Activated naive CD4-positive, alpha-beta T cell treated with anti-CD3 and anti-CD28 coated beads, Interleukin-2, amount 50 U/mL, for 72 hours (primary cell): Measurements from ENCODE around the gene CAPS. TPM values are rescaled to one million over a fixed set of nuclear protein-coding genes. Genes with fewer than 3 reads are reported as not detected.
A peak's percentile ranks its signal among the peaks of the same experiment; 100 is the strongest.
"Not testable (repeated sequence)": the region's sequence is repeated elsewhere in the genome, so short reads cannot be mapped to it uniquely, and the experiment has no call there.

Experiments
- ATAC-seq, 2 donors: fragments of 150-1000 bp; cut with Tn5 transposase; 2 replicates each; pipeline ENCODE4 v1.10.0; 2021; ENCODE audit warnings: mild to moderate bottlenecking in 2 of 2, moderate library complexity in 2 of 2
- DNase-seq, 2 donors: peaks; one replicate each; pipeline ENCODE4 v3.0.0; 2021 to 2022; ENCODE audit warnings: low spot score in 2 of 2
- H3K27ac Mint-ChIP-seq, 2 donors: one replicate each; pipeline ENCODE4 v1.8.0; 2022; ENCODE audit warnings: mild to moderate bottlenecking in 2 of 2, mixed read lengths in 2 of 2
- H3K36me3 Mint-ChIP-seq, 2 donors: one replicate each; pipeline ENCODE4 v1.8.0; 2022; ENCODE audit warnings: mixed read lengths in 2 of 2
- H3K9me3 Mint-ChIP-seq, 2 donors: one replicate each; pipeline ENCODE4 v1.8.0; 2022; ENCODE audit warnings: mixed read lengths in 2 of 2
- total RNA-seq, 2 donors: library from RNA; stranded (reverse); gene quantifications; one replicate each; pipeline ENCODE4 v1.2.3, GENCODE V29; 2022

The CAPS gene
- 1 to 10 TPM; 5.1 to 6.0 TPM for total RNA-seq

DNA sequence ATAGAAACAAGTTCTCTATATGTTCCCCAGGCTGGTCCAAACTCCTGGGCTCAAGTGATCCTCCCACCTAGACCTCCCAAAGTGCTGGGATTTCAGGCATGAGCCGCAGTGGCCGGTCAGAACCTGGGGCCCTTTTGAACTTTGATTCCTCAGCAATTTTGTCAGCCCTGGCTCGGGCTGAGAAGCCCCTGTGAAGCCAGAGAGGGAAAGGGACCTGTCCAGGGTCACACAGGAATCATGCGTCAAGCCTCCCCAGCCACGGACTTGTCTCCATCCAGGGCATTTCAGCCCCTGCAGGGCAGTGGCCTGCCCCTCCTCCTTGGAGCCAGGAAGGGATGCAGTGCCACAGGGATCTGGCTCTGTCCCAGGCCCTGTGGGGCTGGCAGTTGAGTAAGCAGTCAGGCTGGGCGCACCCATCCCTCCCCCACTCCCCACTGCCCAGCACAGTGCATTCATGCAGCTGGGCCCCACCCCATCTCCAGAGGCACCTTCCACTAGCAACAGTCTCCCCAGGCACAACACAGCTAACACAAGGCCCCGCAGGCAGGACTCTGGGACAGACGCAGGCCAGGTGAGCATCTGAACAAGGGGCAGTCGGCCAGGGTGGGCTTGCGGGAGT lies at the start of gene CAPS:
CAPS (plus strand) TSS at position 516 of the 619 bp plus-strand sequence. CDS start 153 bp downstream, outside the sequence.
- H3K27ac Mint-ChIP-seq: peak within 1 kb of the TSS in 1 of 2 donors; percentile 41
- no peaks in the 10 kb centered on the region for H3K9me3 Mint-ChIP-seq
- no peaks in the 10 kb centered on the region for H3K36me3 Mint-ChIP-seq
- ATAC-seq (peak in 1 of 2 donors; percentile 16), DNase-seq (no peak)

DNA sequence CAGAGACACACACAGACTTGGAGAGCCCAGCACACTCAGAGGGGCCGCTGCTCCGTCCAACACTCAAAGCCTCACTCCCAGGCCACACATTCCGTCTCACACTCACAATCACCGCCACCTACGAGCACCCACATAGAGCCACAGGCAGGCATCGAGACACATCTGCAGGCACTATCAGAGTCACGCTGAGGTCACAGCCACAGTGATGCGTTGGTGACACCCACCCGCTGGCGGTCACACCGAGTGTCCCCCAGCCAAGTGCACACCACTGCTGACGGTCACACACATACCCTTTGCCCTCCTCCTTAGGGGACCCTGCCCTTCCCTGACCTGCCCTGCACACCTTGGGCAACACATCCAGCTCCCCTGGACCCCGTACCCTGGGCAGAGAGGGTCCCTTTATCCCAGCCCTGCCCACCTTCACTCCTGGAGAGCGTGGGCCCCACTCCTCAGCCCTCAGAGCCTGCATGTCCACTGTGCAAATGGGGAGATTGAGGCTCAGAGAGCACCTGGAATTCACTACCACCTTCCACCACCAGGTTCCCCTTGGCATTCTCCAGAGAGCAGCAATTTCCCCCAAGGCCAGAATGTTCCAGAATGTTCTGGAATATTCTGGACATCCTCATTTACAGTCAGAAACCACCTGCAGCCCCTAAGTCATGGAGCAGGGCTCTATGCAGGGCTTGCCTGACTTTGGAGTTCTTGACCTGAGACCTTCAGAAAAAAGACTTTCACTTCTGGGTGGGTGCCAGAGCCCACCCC lies 49.1 kb upstream of the CAPS start:
- ATAC-seq (no peak), DNase-seq (no peak)
- Mint-ChIP-seq H3K9me3 (no peaks in the 10 kb centered on the region), H3K36me3 (no peaks in the 10 kb centered on the region), H3K27ac (peak overlapping the region in 1 of 2 donors; percentile 75)

DNA sequence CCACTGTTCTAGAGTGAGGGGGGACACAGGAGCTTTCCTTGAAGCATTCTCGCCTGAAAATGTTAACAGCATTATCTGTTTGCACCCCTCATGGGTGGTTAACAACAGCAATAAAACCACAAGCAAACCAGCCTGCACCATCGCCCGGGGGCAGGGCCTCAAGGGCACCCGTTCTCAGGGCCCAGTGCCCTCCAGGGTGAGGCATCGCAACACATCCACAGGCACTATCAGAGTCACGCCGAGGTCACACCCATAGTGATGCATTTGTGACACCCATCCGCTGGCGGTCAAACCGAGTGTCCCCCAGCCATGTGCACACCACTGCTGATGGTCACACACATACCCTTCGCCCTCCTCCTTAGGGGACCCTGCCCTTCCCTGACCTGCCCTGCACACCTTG lies 48.3 kb upstream of the CAPS start:
- ATAC-seq (no peak), DNase-seq (no peak)
- no peaks in the 10 kb centered on the region for H3K9me3 Mint-ChIP-seq

DNA sequence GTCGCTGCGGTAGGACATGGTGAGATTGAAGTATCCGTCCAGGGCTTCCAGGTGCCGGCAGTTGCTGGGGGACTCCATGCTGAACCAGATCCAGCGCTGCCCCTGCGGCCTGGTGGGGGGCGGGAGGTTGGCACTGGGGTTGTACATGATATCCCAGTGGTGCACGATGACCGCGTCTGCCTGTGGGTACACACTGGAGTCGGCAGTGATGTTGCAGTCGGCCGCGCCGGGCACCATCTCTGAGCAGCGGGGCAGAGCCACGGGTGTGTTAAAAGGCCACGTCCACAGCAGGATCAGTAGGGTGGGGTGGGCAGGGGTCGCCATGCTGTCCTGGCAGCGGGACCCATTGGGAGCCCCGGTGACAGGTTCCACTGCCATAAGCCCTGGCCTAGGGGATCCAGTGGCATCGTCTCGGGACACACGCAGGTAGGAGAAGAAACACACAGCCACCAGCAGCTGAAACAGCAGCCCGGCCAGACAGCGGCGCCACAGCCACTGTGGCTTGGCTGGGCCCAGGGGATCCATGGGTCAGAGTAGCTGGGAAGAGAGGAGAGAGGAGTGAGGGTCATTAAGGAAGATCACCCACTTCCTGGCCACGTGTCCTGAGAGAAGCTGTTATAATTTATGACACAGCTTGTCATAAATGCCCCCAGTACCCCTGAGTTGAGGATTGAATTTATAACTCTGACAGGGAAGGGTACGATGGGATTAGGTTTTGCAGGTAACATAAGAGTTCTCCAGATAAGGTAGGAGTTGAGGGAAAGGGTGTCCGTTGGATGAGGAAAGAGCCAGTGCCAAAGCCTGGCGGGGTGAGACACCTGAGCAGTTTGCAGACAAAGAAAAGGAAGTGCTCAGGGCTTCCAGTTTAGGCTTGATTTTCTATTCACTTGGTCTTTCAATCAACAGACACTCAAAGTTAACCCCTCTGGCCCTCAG lies 46.6 kb upstream of the CAPS start:
- Mint-ChIP-seq H3K9me3 (no peaks in the 10 kb centered on the region), H3K36me3 (no peaks in the 10 kb centered on the region), H3K27ac (peak overlapping the region; percentile 22 to 37)
- DNase-seq (no peak), ATAC-seq (no peak)

More for the DNA sequence above, 48.3 kb upstream of the CAPS start:
- Mint-ChIP-seq H3K36me3 (no peaks in the 10 kb centered on the region), H3K27ac (peak overlapping the region in 1 of 2 donors; percentile 75)

DNA sequence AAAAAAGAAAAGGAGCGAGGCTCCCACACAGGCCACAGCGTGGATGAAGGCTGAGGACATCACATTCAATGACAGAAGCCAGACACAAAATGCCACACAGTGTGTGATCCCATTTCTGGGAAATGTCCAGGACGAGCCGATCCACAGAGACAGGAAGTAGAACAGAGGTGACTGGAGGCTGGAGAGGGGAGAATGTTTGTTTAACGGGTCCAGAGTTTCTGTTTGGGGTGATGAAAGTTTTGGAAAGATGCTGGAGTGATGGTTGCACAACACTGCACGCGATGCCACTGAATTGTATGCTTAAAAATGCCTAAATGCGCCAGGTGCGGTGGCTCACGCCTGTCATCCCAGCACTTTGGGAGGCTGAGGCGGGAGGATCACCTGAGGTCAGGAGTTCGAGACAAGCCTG lies 43.1 kb upstream of the CAPS start:
- Mint-ChIP-seq H3K9me3 (no peaks in the 10 kb centered on the region), H3K36me3 (no peaks in the 10 kb centered on the region), H3K27ac (peak overlapping the region in 1 of 2 donors; percentile 79)
- no peak for ATAC-seq
- no peak for DNase-seq

DNA sequence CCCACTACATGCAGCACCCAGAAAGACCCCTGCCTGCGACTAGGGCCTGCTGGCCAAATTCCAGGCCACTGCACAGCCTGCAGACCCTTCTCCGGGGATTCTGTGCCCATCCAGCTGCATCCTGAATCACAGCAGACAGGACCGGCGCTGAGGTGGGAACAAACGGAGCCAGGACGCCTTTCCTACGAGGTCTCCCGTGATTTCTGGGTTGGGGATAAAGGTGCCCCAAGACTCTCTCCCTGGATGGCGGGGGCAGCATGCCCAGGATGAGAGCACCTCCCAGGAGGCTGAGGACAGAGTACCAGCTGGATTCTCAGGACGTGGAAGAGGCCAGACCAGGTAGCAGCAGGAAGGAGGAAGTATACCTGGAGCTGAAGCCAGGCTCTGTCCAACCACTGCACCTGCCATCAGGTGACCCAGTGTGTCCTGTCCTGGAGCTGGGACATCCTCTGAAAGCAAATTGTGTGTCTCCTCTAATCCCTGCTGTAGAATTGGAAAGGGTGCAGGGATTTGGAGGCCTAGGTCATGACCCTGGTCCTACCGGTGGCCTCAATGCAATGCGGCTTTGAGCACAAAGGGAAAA lies 40.3 kb upstream of the CAPS start:
- Mint-ChIP-seq H3K36me3 (no peaks in the 10 kb centered on the region), H3K27ac (no peak overlapping the region), H3K9me3 (no peaks in the 10 kb centered on the region)
- ATAC-seq (no peak), DNase-seq (no peak)

DNA sequence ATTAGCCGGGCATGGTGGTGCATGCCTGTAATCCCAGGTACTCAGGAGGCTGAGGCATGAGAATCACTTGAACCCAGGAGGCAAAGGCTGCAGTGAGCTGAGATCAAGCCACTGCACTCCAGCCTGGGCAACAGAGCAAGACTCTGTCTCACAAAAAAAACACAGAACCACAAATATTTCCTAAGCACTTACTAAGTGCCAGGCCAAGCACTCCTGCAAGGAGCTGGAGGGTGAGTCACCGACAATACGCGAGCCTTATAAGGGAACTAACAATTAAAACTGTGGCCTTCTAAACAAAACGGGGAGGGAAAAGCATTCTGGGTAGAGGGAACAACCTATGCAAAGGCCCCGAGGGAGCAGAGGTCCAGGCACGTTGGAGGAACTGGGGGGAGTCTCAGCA lies 39.6 kb upstream of the CAPS start:
- not testable (repeated sequence) for ATAC-seq, H3K36me3 Mint-ChIP-seq, H3K9me3 Mint-ChIP-seq

DNA sequence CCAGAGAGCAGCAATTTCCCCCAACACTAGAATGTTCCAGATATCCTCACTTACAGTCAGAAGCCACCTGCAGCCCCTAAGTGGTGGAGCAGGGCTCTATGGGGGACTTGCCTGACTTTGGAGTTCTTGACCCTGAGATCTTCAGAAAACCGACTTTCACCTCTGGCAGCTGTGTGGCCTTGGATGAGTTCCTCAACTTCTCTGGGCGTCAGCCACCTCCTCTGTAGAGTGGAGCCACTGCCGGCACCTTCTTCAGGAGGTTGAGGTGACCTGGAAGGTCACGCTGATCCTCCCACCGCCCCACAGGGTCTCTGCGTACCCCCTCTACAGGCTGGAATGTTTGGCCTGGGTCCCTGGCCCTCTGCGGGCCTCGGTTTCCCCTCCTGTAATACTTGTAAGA lies 36.6 kb upstream of the CAPS start:
- DNase-seq (no peak), ATAC-seq (no peak)
- H3K36me3 Mint-ChIP-seq: no peaks in the 10 kb centered on the region
- no peaks in the 10 kb centered on the region for H3K9me3 Mint-ChIP-seq
- H3K27ac Mint-ChIP-seq: no peak overlapping the region

More for the DNA sequence above, 39.6 kb upstream of the CAPS start:
- H3K27ac Mint-ChIP-seq, DNase-seq: not testable (repeated sequence)

DNA sequence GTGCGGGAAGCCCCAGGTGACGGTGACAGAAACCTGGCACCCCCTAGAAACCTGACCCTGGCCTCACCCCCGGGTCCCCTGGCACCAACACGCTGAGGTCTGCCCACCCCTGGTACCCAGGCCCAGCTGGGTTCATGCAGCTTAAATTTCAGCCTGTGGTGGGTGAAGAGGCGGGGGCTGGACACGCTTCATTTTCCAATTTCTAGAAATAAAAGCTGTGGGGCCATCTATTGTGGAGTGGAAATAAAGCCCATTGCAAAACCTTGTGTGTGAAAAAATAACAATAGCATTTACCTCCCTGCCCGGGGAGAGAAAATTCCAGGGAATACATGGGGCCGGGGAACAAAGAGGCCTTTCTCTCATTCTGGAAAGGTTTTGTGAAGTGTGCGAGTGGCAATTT lies 36.2 kb upstream of the CAPS start:
- H3K27ac Mint-ChIP-seq: no peak overlapping the region
- H3K36me3 Mint-ChIP-seq: no peaks in the 10 kb centered on the region
- DNase-seq: no peak
- H3K9me3 Mint-ChIP-seq: no peaks in the 10 kb centered on the region
- no peak for ATAC-seq

DNA sequence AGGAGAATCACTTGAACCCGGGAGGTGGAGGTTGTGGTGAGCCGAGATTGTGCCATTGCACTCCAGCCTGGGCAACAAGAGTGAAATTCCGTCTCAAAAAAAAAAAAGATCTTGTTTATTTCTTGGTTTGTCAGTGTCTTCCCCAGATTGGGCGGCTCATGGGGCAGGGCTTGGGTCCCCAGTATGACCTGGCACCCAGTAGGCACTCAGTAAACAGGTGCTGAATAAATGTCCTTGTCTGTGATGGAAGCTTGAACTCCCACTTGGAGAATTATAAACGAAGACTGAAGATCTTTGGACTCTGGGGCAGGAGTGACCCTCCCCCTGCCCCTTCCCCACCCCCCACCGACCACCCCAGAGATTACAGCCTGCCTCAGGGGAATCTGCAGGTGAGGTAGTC lies 33.9 kb upstream of the CAPS start:
- ATAC-seq (no peak), DNase-seq (no peak)
- Mint-ChIP-seq H3K27ac (no peak overlapping the region), H3K9me3 (no peaks in the 10 kb centered on the region), H3K36me3 (no peaks in the 10 kb centered on the region)

DNA sequence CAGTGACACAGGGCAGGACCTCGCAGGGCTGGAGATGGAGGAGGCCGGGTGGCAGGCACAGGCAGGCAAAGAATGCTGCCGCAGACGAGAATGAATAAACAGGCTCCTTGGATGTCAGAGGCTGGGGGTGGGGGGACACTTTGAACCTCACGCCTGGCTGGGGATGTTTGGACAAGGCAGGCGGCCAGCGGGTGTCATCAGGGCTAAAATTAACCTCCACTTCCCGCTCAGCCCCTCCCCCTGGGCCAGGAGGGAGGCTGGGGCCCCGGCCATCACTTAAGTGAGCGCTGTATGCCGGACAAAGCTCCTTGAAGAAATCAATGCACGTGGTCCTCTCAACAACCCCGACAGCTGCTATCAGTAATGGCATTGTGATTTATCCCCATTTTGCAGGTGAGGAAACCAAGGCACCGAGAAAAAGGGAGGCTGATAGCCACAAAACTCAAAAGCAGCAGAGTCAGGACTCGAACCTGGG lies 33.4 kb upstream of the CAPS start:
- Mint-ChIP-seq H3K27ac (no peak overlapping the region), H3K9me3 (no peaks in the 10 kb centered on the region), H3K36me3 (no peaks in the 10 kb centered on the region)
- ATAC-seq (no peak), DNase-seq (no peak)

DNA sequence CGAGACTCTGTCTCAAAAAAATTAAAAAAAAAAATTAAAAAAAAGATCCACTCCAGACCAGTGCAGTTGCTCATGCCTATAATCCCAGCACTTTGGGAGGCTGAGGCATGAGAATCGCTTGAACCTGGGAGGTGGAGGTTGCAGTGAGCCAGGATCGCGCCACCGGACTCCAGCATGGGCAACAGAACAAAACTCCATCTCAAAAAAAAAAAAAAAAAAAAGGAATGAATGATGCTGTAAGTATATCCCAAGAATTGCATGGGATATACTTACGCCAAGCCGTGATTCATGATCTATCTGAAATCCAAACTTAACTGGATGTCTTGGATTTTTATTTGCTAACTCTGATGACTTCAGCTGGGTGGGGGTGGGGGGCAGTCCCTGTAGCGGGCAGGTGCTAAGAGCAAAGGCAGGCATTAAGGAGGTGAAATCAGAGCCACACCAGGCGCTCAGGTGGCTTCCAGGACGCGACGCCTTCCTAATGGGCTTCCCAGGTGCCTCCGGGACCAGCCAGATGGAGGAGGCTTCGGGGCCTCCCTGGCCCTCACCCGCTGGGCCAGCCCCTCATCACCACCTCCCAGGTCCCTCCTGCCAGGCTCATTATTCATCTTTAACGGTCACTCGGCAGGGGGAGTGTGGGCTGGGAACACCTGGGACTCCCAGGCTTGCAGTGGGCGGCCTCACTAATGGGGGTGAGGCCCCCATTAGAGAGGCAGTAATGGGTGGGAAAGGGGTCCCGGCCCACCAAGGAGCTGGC lies 32.3 kb upstream of the CAPS start:
- no peaks in the 10 kb centered on the region for H3K36me3 Mint-ChIP-seq
- DNase-seq: no peak
- ATAC-seq: no peak
- H3K27ac Mint-ChIP-seq: peak overlapping the region in 1 of 2 donors; percentile 28
- no peaks in the 10 kb centered on the region for H3K9me3 Mint-ChIP-seq

DNA sequence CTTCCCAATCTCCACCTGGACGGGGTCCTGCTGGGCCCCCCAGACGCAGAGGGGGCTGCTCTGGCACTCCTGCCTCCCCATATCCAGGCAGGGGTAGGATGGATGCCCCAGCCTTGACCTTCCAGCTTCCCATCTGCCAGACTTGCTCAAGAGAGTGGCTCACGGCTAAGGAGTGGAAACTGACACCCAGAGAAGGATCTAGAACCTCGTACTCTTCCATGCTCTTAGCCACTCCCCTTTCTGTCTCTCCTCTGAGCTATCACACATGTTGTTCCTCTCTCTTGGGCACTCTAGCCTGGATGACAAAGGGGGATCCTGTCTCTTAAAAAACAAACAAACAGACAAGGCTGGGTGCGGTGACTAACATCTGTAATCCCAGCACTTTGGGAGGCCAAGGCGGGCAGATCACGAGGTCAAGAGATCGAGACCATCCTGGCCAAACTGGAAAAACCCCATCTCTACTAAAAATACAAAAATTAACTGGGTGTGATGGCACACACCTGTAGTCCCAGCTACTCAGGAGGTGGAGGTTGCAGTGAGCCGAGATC lies 31.6 kb upstream of the CAPS start:
- no peaks in the 10 kb centered on the region for H3K36me3 Mint-ChIP-seq
- H3K27ac Mint-ChIP-seq: peak overlapping the region; percentile 28 to 44
- H3K9me3 Mint-ChIP-seq: no peaks in the 10 kb centered on the region
- ATAC-seq (no peak), DNase-seq (no peak)

DNA sequence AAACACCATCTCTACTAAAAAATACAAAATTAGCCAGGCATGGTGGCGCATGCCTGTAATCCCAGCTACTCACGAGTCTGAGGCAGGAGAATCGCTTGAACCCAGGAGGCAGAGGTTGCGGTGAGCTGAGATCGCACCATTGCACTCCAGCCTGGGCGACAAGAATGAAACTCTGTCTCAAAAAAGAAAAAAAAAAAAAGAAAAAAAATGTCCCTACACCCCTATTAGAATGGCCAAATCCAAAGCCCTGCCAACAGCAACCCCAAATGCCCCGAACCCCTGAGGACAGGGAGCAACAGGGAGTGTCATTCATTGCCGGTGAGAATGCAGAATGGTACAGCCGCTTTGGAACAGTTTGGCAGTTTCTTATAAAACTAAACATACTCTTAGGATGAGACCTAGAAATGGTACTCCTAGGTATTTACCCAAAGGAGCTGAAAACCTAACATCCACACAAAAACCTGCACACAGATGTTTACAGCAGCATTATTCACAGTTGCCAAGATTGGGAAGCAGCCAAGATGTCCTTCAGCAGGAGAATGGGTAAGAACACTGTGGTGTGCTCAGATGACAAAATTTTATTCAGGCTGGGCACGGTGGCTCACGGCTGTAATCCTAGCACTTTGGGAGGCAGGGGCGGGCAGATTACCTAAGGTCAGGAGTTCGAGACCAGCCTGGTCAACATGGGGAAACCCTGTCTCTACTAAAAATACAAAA lies 30.7 kb upstream of the CAPS start:
- DNase-seq, H3K36me3 Mint-ChIP-seq, ATAC-seq, H3K27ac Mint-ChIP-seq, H3K9me3 Mint-ChIP-seq: not testable (repeated sequence)
